Stimulated activated CD8-positive, alpha-beta memory T cell treated with anti-CD3 and anti-CD28 coated beads, Interleukin-12 subunit alpha, Interleukin-12 subunit beta, amount 100 ng/mL, for 1 hour (primary cell): Measurements from ENCODE around the gene TLR7.

Experiments used
- DNase-seq: peaks from one replicate; pipeline ENCODE4 v3.0.0-alpha.2; 2020; ENCODE audit warnings: low read depth

TLR7 gene

DNA sequence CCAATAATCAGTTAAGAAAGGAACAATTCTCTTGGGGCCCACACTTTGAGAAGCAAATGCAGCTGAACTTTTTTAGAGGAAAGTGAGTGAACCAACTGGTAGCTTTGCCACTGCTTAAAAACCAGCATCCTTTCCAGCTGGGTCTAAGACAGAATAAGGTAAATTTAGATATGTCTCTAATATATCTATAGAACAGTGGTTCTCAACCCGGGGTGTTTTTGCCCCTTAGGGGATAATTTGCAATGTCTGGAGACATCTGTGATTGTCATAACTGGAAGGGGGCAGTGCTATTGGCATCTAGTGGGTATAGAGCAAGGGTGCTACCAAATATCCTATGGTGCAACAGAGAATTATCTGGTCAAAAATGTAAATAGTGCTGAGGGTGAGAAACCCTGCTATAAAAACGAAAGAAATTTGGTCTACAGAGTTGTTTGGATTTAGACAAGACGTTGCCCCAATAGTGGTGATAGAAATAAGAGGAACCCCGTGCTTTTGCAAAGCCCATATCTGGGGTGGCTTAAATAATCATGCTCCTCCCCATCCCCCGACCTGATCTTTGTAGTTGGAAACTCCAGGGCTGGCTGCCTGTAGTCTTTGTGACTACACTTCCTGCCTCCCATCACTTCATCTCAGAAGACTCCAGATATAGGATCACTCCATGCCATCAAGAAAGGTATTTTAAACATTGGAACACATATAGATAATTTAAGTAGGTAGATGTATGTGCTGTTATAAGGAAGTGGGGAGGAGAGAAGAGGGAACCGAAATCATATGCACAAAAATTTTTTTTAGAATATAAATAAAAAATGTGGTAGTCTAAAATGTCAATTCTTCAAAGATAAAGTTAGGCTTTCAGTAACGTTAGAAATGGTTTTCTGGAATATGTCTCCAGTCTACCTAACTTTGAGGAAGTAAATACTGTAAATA is at the start of gene TLR7:
TLR7 (plus strand) TSS at position 622 of the 927 bp plus-strand sequence. CDS start 507 bp downstream, outside the sequence.
- DNase-seq = no peak

DNA sequence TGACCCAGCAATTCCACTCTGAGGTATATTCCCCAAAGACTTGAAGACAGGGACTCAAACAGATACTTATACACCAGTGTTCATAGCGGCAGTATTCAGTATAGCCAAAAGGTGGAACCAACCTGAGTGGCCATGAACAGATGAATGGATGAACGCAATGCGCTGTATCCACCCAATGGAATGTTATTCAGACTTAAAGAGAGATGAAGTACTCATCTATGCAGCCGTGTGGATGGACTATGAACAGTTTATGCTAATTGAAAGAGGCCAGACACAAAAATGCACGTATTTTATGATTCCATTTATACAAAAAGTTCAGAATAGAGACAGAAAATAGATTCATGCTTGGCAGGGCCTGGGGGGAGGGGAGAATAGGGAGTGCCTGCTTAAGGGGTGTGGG is 49.3 kb upstream of the TLR7 start:
- no peak for DNase-seq

DNA sequence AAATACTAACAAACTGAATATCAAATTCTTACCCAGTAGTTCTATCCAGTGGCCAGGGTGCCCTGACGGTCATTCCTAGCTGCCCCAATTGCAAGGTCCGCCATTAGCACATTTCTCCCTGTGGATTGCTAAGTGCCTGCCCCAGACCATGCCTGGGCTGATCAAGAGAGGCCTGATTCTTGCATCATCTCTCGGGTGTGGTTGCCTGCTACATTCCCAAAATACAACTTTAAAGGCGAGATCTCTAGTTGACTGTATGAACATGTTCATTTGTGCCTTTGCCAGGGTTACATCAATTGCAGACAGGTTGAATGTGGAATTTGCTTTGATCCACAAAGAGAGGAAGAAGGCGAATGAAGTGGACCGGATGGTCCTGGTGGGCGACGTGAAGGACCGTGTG is 47.6 kb upstream of the TLR7 start:
- no peak for DNase-seq

DNA sequence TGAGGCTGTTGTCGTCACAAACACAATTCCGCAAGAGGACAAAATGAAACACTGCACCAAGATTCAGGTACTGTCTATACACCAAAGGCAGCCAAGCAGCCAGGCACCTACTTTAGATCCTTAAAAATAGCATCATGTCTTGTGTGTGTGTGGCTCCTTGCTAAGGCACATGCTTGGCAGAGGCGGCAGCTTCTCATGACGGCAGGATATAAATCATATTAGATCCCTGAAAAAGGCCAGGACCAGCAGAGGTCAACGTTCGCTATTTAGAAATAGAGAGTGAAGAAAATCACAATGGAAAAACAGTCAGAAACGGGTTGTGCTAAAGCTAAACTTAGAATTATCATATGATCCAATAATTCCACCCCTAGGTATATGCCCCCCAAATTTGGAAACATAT is 46.1 kb upstream of the TLR7 start:
- DNase-seq = no peak

DNA sequence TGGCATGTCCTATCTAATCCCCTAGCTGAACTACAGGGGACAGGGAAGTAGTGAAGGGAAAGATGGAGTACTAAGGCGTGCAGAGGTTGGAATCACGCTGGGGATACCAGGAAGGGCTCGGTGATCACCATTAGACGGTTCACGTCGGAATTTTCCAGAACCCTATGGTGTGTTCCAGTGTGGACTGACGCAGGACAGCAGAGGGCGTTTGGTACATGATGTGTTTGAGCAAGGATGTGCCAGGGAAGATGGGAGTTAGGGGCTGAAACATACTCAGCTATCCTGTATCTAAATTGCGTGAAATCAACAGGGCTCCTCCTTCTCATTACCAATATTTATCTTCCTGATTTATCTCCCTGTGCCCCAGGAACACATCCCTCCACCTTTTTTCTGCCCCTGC is 41.9 kb upstream of the TLR7 start:
- no peak for DNase-seq

DNA sequence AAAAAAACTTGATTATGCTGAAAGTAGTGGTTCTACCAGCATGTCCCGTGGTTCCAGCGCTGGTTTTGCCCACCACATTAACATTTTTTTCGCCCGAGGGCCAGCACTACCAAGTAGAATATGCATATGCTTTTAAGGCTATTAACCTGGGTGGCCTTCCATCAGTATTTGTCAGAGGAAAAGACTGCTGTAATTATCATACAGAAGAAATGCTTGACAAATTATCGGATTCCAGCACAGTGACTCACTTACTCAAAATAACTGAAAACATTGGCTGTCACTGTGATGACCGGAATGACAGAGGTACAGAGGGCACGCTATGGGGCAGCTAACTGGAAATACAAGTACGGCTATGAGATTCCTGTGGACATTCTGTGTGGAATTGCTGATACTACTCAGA is 41.1 kb upstream of the TLR7 start:
- no peak for DNase-seq

DNA sequence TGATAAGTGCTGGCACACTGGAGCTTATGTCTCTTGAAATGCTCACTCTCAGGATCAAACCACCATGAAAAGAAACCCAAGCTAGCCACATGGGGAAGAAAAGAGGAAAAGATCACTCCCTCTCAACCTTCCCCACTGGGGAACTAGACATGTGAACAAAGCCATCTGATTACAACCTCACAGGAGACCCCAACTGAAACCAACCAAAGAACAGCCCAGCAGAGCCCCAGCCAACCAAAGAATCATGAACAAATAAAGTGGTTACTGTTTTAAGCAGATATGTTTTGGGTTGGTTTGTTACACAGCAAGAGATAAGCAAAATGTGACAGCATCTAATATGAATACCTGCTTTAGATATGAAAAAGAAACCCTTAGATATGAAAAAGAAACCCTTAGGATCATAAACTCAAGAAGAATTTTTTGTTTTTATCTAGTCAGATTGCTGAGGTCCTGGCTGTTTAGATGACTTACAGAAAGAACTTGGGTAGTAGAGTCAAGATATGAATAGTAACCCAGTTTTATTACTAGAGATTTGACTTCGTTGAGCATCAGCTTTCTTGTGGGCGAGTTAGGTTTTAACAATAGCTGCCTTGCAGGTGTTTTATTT is 23.7 kb upstream of the TLR7 start:
- no peak for DNase-seq

DNA sequence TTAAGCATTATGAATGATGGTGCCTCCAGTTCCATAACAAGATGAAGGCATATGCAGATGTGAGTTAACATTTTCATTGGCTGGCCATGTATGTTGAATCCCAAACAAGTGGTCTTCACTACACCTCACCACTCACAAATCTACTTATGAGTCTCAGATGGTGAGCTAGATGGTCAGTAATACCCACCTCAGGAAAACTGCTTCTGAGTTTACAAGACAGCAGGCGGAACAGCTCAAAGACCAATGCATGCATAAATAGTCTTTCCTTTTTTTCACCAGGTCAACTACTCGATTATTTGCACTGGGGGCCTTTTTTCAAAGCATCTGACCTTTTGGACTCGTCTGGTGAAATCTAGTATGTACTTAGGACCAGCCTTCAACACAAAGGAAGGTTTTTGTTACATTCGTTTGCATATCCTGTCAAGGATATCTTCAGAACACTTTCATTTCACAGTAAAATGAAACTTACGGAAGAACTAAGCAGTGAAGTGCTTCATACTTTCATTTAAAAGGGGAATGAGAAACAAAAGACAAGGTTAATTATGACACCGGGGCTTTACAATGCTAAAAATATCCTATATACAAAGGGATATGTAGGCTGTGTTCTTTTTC is 23.1 kb upstream of the TLR7 start:
- DNase-seq = no peak

DNA sequence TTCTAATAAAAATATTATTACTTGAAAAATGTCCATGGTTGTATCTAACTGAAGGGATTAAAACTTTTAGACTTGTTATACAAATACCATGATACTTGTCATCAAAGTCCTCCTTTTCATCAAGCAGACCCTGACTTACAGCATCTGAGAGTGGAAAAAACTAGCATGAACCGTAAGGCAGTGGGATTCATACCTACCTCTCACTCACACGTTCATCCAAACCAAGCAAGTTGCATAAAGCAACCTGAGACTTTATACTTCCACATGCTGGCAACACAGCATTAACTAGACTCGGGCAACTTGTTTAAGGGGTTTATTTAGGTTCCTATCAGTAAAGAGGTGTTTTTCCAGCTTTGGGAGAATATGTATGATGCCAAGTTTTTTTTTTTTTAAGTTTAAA is 22.6 kb upstream of the TLR7 start:
- DNase-seq = no peak

DNA sequence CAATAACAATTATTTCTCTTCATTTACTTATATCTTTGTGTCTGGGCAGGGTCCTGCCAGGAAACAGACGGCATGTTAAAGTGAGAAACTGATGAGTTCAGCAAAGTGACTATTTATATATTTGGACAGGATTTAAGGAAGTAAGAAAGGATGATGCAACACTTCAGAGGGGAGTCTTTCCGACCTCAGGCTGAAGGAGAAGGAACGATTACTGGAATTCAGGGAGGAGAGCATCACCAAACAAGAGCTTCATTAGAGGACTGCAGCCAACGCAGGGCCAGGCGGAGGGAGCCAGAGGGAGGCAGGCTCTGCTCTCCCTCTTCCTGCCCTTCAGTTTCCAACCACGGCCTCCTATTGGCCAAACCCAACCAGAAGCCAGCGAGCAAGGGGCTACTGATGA is 1.5 kb upstream of the TLR7 start:
- DNase-seq = no peak

DNA sequence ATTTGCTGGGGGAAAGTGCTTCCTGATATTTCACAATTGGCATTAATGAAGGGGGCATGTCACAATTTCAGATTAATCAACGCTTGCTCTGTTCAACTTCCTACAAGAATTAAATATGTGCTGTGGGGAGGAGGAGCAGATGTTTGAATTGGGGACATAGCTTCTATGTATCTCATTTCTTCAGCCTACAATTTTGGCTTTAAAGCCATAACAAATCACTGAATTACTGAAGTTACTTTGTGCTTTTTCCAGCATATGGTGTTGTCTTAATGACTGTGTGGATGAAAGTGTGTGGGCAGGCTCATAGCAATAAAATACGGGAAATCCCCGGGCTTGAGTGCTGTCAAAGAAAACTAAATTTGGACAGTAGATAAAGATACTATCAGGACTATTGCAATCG is 813 bp downstream of the TLR7 start:
- no peak for DNase-seq

DNA sequence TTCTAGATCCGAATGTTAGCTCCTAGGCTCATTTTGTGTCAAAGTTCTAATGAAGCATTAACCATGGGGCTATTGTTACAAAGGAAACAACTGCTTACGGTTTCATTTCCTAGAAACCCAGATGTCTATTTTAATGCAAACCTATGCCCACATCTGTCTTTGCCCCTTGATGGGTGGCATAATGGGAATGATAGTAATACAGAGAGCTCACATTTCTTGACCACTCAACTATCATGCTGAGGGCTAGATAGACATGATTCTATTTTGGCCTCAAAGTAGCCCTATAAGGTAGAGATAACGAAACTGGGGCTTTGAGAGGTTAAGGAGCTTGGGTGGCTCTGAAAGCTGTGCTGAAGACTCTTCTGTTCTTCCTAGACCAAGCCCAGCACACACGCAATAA is 1.9 kb downstream of the TLR7 start:
- no peak for DNase-seq

DNA sequence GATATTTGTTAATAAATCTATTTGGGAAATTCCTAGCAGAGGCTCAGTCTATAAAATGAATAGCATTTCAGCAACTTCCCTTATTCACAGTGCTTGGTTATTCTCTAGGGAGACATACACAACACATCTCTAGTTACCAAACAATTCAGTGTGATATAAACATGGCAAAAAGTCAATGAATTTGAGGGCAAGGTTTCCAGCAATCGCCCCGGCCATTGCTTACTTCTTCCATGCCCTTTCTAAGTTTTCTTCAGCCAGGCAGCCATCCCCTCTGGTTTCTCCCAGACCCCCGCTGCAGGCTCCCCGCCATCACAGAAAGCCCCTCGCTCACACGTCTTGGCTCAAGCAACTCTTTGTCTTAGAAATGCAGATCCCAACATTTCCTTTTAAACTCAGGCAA is 4.4 kb downstream of the TLR7 start:
- no peak for DNase-seq

DNA sequence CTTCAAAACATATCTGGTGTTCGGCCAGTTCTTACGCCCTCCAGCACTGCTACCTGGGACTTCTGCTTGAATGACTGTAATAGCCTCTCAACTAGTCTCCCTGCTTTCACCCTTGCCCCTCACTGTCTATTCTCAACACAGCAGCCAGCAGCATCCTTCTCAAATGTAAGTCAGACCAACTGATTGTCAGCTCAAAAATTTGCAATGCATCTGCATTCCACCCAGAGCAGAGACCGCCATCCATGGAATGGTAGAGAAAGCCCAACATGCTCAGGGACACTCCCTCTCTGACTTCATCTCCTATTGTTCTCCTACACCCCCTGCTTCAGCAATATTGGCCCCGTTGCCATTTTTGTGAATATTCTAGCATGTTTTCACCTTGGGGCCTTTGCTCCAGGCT is 5.9 kb downstream of the TLR7 start:
- DNase-seq = no peak

DNA sequence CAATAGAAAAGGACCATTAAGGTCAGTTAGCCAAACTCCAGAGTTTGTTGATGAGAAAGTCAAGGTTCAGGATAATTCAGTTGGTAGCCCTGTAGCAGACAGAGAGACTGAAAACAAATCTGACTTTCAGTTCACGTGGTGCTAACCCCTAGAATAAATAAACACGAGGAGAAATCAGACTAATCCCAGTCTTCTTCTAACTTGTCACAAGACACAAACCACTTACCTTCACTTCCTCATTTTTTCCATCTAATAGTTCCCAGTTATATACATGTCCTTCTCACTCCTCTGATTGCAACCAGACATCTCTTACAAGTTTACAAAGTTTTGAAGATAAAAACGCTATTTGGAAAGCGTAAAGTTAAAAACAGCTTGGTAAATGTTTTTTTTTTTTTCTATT is 7.7 kb downstream of the TLR7 start:
- no peak for DNase-seq

DNA sequence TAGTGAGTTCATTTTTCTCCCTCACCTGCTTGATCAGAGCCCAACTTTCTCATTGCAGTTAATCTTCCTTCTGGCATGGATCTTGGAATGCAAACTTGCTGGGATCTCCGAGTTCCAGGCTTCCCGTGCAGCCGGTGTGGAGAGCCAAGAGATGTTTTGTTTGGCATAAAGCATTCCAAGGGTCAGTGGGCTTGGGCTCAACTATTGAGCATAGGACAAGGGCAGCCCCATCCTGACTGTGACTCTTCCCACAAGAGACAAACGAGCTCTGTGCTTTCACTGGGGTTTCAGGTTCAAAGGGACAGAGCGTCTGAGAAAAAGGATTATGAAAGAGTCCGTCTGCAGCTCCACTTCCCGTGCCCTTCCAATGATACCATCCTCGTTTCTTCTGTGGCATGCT is 10.5 kb downstream of the TLR7 start:
- no peak for DNase-seq

DNA sequence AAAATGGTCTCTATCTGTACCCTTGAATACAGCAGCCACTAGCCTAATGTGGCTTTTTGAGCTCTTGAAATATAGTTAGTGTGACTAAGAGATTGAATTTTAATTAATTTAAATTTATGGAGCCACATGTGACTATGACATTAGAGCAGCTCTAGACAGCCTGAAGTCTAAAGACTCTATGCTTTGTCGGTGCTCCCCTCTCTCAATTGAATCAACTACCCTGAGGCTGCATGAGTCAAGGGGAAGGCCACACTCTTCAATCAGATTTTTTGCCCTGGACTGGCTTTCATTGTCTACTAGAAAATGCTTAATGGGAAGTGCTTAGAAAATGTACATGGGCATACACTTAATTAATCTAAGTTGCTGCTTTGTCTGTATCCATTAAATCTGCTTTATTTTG is 11.7 kb downstream of the TLR7 start:
- DNase-seq = no peak

DNA sequence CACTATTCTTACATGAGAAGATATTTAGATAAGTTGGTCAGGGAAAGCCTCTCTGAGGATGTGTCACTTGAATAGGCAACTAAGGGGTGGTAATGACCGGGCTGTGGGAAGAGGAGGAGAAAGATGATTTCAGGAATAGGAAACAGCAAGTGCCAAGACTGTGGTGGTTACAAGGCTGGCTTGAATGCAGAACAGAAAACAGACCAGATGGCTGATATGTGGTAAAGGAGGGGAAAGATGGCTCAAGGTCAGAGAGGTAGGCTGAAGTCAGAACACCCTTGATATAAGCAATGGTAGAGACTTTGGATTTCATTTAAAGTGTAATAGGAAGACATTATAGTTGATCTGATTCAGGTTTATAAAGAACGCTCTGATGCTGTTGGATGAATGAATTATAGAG is 15.0 kb downstream of the TLR7 start:
- DNase-seq = no peak

DNA sequence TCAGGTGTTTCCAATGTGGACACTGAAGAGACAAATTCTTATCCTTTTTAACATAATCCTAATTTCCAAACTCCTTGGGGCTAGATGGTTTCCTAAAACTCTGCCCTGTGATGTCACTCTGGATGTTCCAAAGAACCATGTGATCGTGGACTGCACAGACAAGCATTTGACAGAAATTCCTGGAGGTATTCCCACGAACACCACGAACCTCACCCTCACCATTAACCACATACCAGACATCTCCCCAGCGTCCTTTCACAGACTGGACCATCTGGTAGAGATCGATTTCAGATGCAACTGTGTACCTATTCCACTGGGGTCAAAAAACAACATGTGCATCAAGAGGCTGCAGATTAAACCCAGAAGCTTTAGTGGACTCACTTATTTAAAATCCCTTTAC is 18.6 kb downstream of the TLR7 start:
- DNase-seq = no peak

DNA sequence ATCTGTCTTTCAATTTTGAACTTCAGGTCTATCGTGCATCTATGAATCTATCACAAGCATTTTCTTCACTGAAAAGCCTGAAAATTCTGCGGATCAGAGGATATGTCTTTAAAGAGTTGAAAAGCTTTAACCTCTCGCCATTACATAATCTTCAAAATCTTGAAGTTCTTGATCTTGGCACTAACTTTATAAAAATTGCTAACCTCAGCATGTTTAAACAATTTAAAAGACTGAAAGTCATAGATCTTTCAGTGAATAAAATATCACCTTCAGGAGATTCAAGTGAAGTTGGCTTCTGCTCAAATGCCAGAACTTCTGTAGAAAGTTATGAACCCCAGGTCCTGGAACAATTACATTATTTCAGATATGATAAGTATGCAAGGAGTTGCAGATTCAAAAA is 19.7 kb downstream of the TLR7 start:
- DNase-seq = no peak

DNA sequence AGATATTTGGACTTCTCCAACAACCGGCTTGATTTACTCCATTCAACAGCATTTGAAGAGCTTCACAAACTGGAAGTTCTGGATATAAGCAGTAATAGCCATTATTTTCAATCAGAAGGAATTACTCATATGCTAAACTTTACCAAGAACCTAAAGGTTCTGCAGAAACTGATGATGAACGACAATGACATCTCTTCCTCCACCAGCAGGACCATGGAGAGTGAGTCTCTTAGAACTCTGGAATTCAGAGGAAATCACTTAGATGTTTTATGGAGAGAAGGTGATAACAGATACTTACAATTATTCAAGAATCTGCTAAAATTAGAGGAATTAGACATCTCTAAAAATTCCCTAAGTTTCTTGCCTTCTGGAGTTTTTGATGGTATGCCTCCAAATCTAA is 20.3 kb downstream of the TLR7 start:
- DNase-seq = no peak

DNA sequence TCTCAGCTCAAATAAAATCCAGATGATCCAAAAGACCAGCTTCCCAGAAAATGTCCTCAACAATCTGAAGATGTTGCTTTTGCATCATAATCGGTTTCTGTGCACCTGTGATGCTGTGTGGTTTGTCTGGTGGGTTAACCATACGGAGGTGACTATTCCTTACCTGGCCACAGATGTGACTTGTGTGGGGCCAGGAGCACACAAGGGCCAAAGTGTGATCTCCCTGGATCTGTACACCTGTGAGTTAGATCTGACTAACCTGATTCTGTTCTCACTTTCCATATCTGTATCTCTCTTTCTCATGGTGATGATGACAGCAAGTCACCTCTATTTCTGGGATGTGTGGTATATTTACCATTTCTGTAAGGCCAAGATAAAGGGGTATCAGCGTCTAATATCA is 20.9 kb downstream of the TLR7 start:
- no peak for DNase-seq

DNA sequence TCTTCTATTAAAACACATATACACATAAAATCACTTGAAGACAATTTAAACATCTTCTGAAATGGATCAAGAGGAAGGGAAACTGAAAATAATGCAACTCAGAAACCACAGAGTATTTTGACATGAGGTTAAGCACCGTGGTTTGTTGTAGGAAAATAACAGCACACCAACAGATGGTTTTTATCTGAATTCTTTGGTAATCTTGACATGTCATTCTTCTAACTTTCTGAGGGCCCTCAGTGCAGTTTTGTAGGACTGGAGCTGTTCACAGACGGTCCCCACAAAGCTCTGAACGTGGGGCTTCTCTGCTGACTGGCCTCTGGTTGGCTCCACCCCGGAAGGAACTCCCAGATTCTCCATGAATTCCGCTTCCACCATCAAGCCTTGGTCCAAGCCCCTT is 23.6 kb downstream of the TLR7 start:
- no peak for DNase-seq
